GM18519 (cell line): ENCODE results near the gene MARCHF7.

Experiments
- ATAC-seq: cut with Tn5 transposase; IDR thresholded peaks from one replicate; pipeline ENCODE4 v1.9.1; 2021; ENCODE audit warnings: mild to moderate bottlenecking, moderate library complexity; ENCODE audit not compliant: unreplicated experiment, low FRiP score

MARCHF7 gene

DNA sequence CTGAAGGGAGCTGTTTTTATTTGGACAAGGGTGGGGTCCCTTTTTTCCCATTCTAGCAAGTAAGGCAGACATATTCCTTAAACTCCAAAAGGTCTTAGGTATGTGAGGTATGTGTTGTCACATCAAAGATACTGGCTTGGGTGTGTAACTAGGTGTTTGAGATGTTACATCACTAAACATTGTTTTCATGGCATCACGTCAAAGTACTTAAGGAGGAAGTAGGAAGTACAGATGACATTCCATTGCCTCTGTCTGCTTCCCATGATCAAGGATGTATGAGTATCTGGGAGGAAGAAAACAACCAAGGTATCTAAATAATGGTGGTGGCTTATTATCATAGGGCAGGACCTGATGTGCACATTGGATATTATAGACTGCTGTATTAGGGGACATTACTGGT lies 46.4 kb downstream of the MARCHF7 start:
- ATAC-seq = no peak

DNA sequence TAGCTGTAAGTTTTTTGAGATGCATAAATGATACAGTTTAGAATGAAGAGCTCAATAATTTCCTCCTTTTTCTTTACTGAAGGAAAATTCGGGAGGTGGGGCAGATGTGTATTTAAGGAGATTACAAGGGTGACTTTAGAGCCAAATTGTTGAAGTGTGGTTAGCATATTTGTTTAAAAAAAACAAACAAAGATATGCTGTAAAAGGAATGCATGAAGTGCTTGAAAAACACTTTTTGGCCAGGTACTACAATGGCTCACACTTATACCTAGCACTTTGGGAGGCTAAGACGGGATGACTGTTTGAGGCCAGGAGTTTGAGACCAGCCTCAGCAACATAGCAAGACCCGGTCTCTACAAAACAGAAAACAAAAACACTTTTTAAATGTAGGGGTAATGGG lies 47.3 kb downstream of the MARCHF7 start:
- no peak for ATAC-seq

DNA sequence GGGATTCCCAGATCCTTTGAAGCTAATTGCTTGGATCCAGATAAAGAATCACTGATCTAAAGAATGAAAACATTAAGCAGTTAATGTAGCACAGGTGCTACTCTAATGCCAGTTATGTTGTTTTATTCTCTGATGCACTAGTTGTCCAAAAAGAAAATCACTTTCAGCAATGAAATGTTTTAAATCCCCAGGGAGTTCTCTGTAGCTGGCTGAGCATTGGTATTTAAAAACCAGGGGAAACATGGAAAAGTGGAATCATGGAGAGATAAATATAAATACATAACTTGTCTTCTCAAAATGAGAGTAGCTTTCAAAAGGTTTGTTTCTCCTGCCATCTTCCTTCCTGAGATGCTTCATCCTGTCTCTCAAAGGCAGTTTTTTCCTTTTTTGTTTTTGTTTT lies 48.0 kb downstream of the MARCHF7 start:
- no peak for ATAC-seq

DNA sequence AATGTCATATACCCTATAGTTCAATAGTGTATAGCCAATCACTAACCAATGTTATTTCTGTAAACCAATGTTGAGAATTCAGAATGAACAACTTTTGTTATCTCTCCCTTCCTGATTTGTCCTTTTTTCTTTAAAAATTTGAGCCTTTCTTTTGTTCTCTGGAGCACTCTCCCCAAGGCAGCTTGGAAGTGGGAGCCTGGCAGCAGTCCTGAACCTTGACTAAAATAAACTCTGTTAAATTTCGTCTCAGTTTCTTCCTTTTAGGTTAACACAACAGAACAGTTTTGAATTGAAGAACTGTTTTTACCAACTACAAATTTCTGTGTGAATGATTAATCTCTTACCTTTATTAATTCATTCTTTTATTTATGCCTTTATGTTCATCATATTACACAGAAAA lies 49.8 kb downstream of the MARCHF7 start:
- ATAC-seq = no peak
